NCI-H82 treated with DMSO at 0.1 percent for 48 hours (cell line): ENCODE measurements around the gene OLFML2A.

ENCODE experiments used
- DNase-seq: peaks from one replicate; lab custom pipeline; 2025; ENCODE audit not compliant: unreplicated experiment; lab: John Stamatoyannopoulos, UW

Gene OLFML2A

GRCh38 chr9:124794902-124795491 lies 18.1 kb downstream of the OLFML2A start:
- no peak for DNase-seq

GRCh38 chr9:124795881-124796431 lies 19.0 kb downstream of the OLFML2A start:
- no peak for DNase-seq

- no peak for DNase-seq
Observed at GRCh38 chr9:124797343-124798103, 20.6 kb downstream of the OLFML2A start.

DNA sequence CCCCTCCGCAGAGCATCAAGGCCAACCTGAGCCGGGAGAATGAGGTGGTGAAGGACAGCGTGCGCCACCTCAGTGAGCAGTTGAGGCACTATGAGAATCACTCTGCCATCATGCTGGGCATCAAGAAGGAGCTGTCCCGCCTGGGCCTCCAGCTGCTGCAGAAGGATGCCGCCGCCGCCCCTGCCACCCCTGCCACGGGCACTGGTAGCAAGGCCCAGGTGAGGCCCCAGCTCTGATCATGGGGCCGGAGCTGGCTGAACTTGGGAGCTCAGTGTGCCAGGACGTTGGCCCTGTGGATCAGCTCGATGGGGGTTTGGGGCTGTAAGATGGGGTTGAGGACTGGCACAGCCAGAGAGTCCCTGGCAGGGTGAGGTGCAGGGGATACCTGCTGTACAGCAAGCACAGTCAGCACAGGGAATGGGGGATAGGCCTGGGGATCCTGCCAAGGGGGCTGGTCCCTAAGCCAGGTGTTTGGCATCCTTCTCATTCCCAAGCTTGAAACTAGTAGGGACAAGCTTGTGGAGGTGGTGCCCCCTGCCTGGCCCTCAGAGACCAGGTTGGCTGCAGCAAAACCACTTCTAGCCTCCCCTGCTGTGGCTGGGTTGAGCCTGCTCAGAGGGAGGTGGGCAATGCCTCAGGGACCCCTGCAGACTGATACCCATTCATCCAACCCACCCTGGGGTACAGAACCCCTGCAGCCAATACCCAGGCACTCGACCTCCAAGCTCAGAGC lies 22.5 kb downstream of the OLFML2A start:
- no peak for DNase-seq

DNA sequence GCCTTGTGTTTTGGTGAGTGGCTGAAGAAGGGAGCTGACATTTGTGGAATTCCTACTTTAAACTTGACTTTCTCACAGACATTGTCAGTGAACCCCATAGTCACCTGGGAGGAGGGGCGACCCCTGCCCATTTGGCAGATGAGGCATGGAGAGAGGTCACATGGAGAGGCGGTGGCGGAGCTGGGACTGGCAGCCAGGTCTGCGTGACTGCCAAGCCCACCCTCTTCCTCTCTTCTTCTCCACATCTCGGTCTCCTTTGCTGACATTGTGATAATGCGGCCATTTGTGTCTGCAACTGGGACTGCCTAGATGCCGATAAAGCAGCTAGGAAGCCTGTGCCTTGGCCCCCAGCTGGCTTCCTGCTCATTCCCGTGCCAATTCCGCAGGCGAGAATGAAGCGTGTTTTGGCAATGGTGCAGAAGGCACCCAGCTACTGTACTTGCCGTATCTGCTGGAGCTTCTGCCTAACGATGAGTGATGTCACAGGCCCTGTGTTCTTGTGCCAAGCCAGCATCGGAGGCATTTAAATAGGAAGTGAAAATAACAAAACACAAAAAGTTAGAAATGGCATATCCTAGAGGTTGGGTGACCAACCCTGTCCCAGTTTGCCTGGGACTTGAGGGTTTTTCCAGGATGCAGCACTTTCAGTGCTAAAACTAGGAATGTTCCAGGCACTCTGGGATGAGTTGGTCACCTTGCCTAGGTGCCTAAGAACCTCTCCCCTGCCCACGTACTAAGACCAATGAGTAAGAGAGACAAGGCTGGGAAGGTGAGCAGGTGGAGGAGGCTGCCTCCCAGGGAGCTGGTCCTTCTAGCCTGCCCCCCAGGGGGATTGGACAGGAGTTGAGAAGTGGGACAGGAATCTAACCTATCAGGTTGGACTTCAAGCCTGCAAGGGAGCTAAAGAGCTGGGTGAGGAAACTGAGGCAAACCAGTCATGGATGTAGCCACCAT lies 23.6 kb downstream of the OLFML2A start:
- no peak for DNase-seq

DNA sequence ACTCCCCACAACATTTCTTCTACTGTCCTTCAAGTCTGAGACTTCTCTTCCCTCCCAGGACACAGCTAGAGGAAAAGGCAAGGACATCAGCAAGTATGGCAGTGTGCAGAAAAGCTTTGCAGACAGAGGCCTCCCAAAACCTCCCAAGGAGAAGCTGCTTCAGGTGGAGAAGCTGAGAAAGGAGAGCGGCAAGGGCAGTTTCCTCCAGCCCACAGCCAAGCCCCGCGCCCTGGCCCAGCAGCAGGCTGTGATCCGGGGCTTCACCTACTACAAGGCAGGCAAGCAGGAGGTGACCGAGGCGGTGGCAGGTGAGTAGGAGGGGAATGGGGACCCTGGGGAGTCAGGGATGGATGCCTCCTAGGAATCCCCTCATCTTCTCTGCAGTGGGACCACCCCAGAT lies 24.4 kb downstream of the OLFML2A start:
- no peak for DNase-seq

- DNase-seq, result no peak
Observed at GRCh38 chr9:124802426-124802825, 25.5 kb downstream of the OLFML2A start.

DNA sequence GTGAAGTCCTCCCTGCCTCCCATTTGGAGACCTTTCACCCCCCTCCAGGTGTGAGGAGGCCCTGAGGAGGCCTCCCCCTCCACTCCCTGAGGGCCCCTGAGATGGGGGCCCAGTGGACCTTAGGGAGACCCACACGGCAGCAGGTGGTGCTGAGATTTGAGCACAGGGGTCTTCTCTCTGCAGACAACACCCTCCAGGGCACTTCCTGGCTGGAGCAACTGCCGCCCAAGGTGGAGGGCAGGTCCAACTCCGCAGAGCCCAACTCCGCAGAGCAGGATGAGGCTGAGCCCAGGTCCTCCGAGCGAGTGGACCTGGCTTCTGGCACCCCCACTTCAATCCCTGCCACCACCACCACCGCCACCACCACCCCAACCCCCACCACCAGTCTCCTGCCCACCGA lies 27.0 kb downstream of the OLFML2A start:
- DNase-seq, result no peak

DNA sequence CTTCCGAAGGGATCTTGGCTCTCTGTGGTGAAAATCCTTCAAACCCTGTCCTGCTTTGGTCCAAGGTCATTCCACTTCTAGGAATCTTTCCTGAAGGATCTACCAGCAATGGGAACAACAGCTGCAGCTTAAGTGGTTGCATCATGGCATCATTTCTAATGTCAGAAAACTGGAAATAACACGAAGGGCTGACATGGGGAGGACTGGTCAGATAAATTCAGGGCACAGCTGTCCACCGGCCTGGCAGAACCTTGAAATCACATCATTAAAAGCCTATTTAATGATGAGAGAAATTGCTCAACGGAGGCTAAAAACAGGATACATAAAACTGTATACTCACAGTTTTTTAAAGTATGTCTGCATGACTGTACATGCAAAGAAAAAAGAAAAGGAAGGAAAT lies 28.3 kb downstream of the OLFML2A start:
- no peak for DNase-seq

DNA sequence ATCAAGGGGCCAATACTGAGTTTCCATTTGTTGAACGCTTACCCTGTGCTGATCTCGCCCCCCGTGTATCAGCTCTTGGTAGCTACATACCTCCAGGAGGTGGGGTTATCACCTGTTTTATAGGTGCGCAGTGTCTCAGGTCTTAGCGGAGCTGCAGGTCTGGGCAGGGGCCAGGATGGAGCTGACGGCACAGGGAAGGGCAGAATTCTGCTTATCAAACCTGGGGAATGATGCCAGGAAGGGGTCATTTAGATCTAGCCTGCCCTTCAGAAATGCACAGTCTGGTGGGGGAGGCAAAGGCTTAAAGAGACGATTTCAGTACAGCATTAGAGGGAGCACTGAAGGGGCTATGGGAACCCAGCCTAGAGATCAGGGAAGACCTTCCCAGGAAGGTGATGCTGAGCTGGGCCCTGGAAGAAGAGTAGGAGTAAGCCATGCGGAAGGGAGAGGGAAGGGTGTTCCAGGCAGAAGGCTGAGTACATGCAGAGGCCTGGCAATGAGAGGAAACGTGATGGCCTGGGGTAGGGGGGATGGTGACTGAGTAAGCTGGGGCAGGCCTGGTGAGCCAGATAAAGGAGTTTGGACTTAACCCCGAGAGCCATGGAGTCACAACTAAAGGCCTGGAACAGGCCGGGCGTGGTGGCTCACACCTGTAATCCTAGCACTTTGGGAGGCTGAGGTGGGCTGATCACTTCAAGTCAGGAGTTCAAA lies 31.5 kb downstream of the OLFML2A start:
- no peak for DNase-seq

DNA sequence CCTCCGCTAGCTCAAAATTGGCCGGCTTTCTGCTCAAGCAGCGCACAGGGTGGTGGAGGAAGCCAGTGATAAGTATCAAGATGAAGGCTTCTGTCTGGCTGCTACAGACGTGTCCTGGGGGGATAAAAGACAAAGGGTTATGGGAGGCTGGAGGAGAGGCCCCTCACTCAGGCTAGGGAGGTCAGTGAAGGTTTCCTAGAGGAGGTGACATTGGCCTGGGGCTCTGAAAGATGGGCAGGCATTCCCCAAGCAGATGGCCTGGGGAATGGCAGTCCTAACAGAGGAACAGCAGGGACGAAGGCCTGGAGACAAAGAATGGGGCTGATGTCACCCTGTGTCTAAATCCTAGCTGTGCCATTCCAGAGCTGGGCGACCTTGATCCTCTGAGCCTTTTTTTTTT lies 32.3 kb downstream of the OLFML2A start:
- no peak for DNase-seq

GRCh38 chr9:124809741-124810500 lies 33.0 kb downstream of the OLFML2A start:
- no peak for DNase-seq

- DNase-seq, result no peak
Observed at GRCh38 chr9:124810663-124811355, 33.9 kb downstream of the OLFML2A start.

GRCh38 chr9:124812441-124812876 lies 35.5 kb downstream of the OLFML2A start:
- DNase-seq, result no peak

DNA sequence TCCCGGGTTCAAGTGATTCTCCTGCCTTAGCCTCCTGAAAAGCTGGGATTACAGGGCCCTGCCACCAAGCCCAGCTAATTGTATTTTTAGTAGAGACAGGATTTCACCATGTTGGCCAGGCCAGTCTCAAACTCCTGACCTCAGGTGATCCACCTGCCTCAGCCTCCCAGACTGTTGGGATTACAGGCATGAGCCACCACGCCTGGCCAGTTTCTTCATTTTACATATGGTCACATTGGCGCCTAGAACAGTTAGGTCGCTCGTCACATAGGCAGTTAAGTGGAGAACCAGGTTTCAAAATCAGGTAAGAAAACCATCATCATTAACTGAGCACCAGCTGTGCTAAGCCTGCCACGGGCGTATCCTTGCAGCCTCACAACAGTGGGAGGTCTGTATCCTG lies 36.1 kb downstream of the OLFML2A start:
- no peak for DNase-seq

DNA sequence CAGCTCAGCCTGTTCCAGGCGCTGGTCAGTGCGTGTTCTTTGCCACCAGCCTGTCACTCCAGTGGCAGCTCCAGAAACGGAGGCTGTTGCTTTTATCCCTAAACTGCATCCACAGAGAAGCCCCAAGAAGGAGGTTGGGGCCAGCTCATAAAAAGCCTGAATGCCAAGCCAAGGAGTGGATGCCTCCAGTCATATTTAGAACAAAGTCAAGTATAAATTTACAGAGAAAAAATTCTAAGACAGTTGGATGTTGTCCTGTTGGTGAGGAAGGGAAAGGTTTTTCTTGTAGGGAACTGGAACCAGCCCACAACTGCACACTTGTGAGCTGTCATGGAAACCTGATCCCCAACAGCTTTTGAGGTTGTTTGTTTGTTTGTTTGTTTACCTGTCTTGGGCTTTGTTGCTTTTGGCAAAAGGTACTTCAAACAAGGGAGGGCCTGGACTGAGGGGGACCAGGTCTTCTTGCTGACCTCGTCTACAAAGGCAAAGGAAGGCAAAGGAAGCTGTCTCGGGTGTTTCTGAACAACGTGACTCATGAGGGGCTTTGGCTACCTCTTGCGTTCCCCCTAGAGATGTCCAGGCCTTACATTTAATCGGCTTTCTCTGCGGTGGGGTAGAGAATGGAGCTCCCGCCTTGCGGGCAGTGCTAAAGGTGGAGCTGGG lies 36.7 kb downstream of the OLFML2A start:
- peak; percentile 16 for DNase-seq

- no peak for DNase-seq
Observed at GRCh38 chr9:124814164-124814535, 37.2 kb downstream of the OLFML2A start.

DNA sequence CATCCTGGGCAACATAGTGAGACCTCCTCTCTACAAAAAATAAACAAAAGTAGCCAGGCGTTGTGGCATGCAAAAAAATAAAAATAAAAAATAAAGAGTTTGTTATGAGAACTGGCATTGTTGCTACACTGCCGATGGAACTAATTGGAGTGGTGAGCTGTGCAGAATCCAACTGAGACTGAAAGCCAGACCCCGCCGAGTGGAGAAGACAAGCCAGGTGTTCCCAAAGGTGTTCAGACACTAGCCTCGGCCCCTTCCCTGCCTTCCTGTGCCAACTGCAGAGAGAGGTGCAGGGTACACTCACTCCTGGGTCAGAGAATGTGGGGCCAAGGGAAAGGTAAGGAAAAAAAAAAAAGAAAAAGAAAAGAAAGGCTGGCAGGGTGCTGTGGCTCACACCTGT lies 38.7 kb downstream of the OLFML2A start:
- DNase-seq, result no peak
